Fibroblast of pulmonary artery (primary cell): Measurements from ENCODE around the gene HSD17B3.
"Not testable (repeated sequence)": the region's sequence is repeated elsewhere in the genome, so short reads cannot be mapped to it uniquely, and the experiment has no call there.

Source experiments
- DNase-seq: peaks from one replicate; pipeline ENCODE4 v3.0.0-alpha.2; 2010; ENCODE audit warnings: low read depth
- H3K4me3 ChIP-seq: replicated peaks from 2 replicates; pipeline ENCODE4 v1.5.1; 2011; ENCODE audit warnings: low read depth, mild to moderate bottlenecking, control low read depth, low read length, moderate library complexity
- CTCF ChIP-seq: IDR thresholded peaks from 2 replicates; pipeline ENCODE4 v1.5.1; 2011; ENCODE audit warnings: mild to moderate bottlenecking, control low read depth, low read length, inconsistent platforms; ENCODE audit errors: missing control alignments

HSD17B3 gene

GRCh38 chr9:96195541-96195940 is 106.4 kb downstream of the HSD17B3 start:
- TF ChIP-seq CTCF = no peak
- no peak for DNase-seq
- no peak overlapping the region for H3K4me3 ChIP-seq

GRCh38 chr9:96193236-96193755 is 108.7 kb downstream of the HSD17B3 start:
- no peak overlapping the region for H3K4me3 ChIP-seq
- DNase-seq = no peak
- no peak for TF ChIP-seq CTCF

GRCh38 chr9:96192710-96193109 is 109.3 kb downstream of the HSD17B3 start:
- DNase-seq = no peak
- no peak for TF ChIP-seq CTCF

GRCh38 chr9:96189995-96190394 is 112.0 kb downstream of the HSD17B3 start:
- no peak for DNase-seq
- no peak for TF ChIP-seq CTCF
- H3K4me3 ChIP-seq = no peak overlapping the region

More at GRCh38 chr9:96192710-96193109, 109.3 kb downstream of the HSD17B3 start:
- H3K4me3 ChIP-seq = no peak overlapping the region

GRCh38 chr9:96189581-96189980 is 112.4 kb downstream of the HSD17B3 start:
- not testable (repeated sequence) for DNase-seq, H3K4me3 ChIP-seq

- no peak overlapping the region for H3K4me3 ChIP-seq
- no peak for TF ChIP-seq CTCF
- DNase-seq = no peak
Observed at GRCh38 chr9:96188571-96188970, 113.4 kb downstream of the HSD17B3 start.

GRCh38 chr9:96187151-96187555 is 114.8 kb downstream of the HSD17B3 start:
- no peak for DNase-seq
- H3K4me3 ChIP-seq = no peak overlapping the region
- TF ChIP-seq CTCF = no peak
